ENCODE results near the gene IL17REL. TPM values are rescaled to one million over a fixed set of nuclear protein-coding genes. Genes with fewer than 3 reads are reported as not detected.

The IL17REL gene
- total RNA-seq, 1 experiment from 2014 or later: 0.24 TPM

DNA sequence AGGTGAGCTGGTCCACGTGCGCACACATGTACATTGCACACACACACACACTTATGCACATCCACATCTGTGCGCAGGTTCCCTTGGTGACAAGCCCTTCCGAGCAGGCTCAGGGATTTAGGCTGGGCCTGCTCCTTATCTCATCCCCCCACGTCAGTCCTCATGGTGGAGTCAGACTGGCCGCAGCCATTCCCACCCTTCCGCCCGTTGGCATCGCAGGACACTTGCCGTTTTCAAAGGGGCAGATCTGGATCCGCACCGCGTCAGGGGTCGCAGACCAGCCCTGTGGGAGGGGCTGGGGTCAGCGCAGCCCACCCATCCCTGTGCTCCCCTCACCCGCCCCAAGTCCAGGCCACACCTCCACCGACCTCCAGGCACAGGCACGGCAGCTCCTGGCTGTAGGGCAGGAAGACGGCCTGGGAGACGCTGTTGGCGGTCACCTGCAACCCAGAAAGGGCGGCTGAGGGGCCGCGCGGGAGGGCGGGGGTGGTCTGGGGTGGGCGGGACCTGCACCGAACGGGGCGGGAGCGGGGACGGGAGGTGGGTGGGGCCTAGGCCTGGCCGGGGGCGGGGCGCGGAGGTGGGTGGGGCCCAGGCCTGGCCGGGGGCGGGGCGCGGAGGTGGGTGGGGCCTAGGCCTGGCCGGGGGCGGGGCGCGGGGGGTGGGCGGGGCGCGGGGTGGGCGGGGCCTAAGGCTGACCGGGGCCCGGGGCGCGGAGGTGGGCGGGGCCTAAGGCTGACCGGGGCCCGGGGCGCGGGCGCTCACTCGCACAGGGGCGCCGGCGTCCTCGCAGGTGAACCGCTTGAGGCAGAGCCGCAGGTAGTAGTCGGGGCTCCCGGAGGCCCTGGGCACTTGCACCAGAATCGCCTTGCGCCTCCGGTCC is 13.3 kb downstream of the IL17REL start:
- Mint-ChIP-seq H3K36me3 (no peaks in the 10 kb centered on the region), H3K4me1 (peaks cover 9% of the 10 kb centered on the region), H3K4me3 (peak overlapping the region; percentile 70), H3K27me3 (ENCODE audit: low read depth) (peaks cover 25% of the 10 kb centered on the region), H3K9me3 (no peaks in the 10 kb centered on the region), H3K27ac (peak overlapping the region; percentile 80; the same call in 1 of the 2 replicates)
- DNase-seq (ENCODE audit: low spot score) (peak; percentile 74), ATAC-seq (peak; percentile 82)
- POLR2A ChIA-PET: no interaction called here
- TF ChIP-seq, protein P1, sequence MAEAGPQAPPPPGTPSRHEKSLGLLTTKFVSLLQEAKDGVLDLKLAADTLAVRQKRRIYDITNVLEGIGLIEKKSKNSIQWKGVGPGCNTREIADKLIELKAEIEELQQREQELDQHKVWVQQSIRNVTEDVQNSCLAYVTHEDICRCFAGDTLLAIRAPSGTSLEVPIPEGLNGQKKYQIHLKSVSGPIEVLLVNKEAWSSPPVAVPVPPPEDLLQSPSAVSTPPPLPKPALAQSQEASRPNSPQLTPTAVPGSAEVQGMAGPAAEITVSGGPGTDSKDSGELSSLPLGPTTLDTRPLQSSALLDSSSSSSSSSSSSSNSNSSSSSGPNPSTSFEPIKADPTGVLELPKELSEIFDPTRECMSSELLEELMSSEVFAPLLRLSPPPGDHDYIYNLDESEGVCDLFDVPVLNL (CRISPR knock-in tag; IDR thresholded peaks at IDR 0.05; ENCODE audit: borderline replicate concordance, low read depth): no peak
- TF ChIP-seq, protein P2, sequence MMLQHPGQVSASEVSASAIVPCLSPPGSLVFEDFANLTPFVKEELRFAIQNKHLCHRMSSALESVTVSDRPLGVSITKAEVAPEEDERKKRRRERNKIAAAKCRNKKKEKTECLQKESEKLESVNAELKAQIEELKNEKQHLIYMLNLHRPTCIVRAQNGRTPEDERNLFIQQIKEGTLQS (CRISPR knock-in tag; conservative IDR thresholded peaks at IDR 0.05): no peak
- TF ChIP-seq FOXP1 (CRISPR knock-in tag; IDR thresholded peaks at IDR 0.05; ENCODE audit: borderline replicate concordance) (no peak), ZNF671 (CRISPR knock-in tag; IDR thresholded peaks at IDR 0.05) (no peak), MXD4 (CRISPR knock-in tag; IDR thresholded peaks at IDR 0.05; ENCODE audit: borderline replicate concordance) (no peak), GTF2I (CRISPR knock-in tag; conservative IDR thresholded peaks at IDR 0.05) (no peak), ETV6 (CRISPR knock-in tag; IDR thresholded peaks at IDR 0.05) (no peak), NFYB (CRISPR knock-in tag; conservative IDR thresholded peaks at IDR 0.05; ENCODE audit: low read depth) (no peak), NR1H2 (CRISPR knock-in tag; IDR thresholded peaks at IDR 0.05) (no peak), ESRRA (CRISPR knock-in tag; IDR thresholded peaks at IDR 0.05; ENCODE audit: borderline replicate concordance) (no peak), TEAD1 (CRISPR knock-in tag; IDR thresholded peaks at IDR 0.05) (no peak), FOXK1 (CRISPR knock-in tag; IDR thresholded peaks at IDR 0.05) (no peak), OVOL2 (CRISPR knock-in tag; IDR thresholded peaks at IDR 0.05; ENCODE audit: borderline replicate concordance) (no peak), ZBTB43 (CRISPR knock-in tag; IDR thresholded peaks at IDR 0.05) (no peak), CBFB (CRISPR knock-in tag; IDR thresholded peaks at IDR 0.05; ENCODE audit: low read depth) (no peak), ZBTB21 (CRISPR knock-in tag; IDR thresholded peaks at IDR 0.05; ENCODE audit: borderline replicate concordance) (no peak), ERG (CRISPR knock-in tag; IDR thresholded peaks at IDR 0.05) (no peak)
- TF ChIP-seq, protein P3, sequence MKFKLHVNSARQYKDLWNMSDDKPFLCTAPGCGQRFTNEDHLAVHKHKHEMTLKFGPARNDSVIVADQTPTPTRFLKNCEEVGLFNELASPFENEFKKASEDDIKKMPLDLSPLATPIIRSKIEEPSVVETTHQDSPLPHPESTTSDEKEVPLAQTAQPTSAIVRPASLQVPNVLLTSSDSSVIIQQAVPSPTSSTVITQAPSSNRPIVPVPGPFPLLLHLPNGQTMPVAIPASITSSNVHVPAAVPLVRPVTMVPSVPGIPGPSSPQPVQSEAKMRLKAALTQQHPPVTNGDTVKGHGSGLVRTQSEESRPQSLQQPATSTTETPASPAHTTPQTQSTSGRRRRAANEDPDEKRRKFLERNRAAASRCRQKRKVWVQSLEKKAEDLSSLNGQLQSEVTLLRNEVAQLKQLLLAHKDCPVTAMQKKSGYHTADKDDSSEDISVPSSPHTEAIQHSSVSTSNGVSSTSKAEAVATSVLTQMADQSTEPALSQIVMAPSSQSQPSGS (CRISPR knock-in tag; IDR thresholded peaks at IDR 0.05; ENCODE audit: borderline replicate concordance, low read depth): no peak
- TF ChIP-seq, protein P4, sequence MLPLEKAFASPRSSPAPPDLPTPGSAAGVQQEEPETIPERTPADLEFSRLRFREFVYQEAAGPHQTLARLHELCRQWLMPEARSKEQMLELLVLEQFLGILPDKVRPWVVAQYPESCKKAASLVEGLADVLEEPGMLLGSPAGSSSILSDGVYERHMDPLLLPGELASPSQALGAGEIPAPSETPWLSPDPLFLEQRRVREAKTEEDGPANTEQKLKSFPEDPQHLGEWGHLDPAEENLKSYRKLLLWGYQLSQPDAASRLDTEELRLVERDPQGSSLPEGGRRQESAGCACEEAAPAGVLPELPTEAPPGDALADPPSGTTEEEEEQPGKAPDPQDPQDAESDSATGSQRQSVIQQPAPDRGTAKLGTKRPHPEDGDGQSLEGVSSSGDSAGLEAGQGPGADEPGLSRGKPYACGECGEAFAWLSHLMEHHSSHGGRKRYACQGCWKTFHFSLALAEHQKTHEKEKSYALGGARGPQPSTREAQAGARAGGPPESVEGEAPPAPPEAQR (CRISPR knock-in tag; IDR thresholded peaks at IDR 0.05): no peak
- CTCF ChIA-PET: interaction anchor here (2.6 to 5.4 kb wide), 2 partner anchors 16 to 31 kb away, joined by 9 to 38 read pairs; no protein-coding TSS in a partner anchor

Data from WTC11 (cell line).